Type B pancreatic cell (in vitro differentiated cells): Measurements from ENCODE around the gene OR13C3. TPM values are rescaled to one million over a fixed set of nuclear protein-coding genes. Genes with fewer than 3 reads are reported as not detected.
A peak's percentile ranks its signal among the peaks of the same experiment; 100 is the strongest.

Experiments
- DNase-seq: peaks from one replicate; pipeline ENCODE4 v3.0.0; 2021; ENCODE audit warnings: mixed read lengths; ENCODE audit not compliant: unreplicated experiment; ENCODE audit errors: extremely low spot score
- H3K27ac Mint-ChIP-seq: 2 replicates; pipeline ENCODE4 v1.8.0; 2021; ENCODE audit warnings: mild to moderate bottlenecking, mixed read lengths
- H3K27me3 Mint-ChIP-seq: 2 replicates; pipeline ENCODE4 v1.8.0; 2021; ENCODE audit warnings: mixed read lengths
- H3K36me3 Mint-ChIP-seq: 2 replicates; pipeline ENCODE4 v1.8.0; 2021; ENCODE audit warnings: mixed read lengths
- H3K4me1 Mint-ChIP-seq: one replicate; pipeline ENCODE4 v1.8.0; 2021; ENCODE audit warnings: mixed read lengths; ENCODE audit not compliant: unreplicated experiment
- H3K4me3 Mint-ChIP-seq: 2 replicates; pipeline ENCODE4 v1.8.0; 2021; ENCODE audit warnings: mild to moderate bottlenecking, mixed read lengths
- H3K9me3 Mint-ChIP-seq: 2 replicates; pipeline ENCODE4 v1.8.0; 2021; ENCODE audit warnings: mixed read lengths
- total RNA-seq: library from RNA; stranded (reverse); gene quantifications from 2 replicates; pipeline ENCODE4 v1.2.1, GENCODE V29; 2021; ENCODE audit warnings: low replicate concordance
- TF ChIP-seq, protein P1 (sequence below): fragments of 200-600 bp; sonication (generic); conservative IDR thresholded peaks from 2 replicates; pipeline ENCODE4 v1.5.0; 2021; ENCODE audit warnings: antibody characterized with exemption, mild to moderate bottlenecking

OR13C3 gene
- total RNA-seq, 1 donor from 2014 or later: not detected

DNA sequence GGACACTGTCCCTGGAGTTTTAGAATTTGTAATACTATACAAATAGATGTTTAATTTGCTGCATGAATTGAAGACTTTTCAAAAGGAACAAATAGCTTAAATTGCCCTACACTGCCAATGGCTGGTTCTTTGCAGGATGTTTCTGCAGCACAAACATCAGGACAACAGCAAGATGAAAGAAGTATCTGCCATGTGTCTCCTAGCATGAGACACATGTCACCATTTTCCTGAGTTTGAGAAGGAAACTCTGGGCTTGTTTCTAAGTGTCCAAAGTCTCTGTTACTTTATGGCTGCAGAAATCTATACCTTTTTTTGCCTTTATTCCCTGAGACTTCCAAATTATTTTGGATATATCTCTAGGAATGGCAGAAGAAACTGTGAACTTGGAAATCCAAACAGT lies 33.2 kb downstream of the OR13C3 start:
- no peaks in the 10 kb centered on the region for H3K36me3 Mint-ChIP-seq
- H3K4me3 Mint-ChIP-seq: no peak overlapping the region
- TF ChIP-seq, protein P1, sequence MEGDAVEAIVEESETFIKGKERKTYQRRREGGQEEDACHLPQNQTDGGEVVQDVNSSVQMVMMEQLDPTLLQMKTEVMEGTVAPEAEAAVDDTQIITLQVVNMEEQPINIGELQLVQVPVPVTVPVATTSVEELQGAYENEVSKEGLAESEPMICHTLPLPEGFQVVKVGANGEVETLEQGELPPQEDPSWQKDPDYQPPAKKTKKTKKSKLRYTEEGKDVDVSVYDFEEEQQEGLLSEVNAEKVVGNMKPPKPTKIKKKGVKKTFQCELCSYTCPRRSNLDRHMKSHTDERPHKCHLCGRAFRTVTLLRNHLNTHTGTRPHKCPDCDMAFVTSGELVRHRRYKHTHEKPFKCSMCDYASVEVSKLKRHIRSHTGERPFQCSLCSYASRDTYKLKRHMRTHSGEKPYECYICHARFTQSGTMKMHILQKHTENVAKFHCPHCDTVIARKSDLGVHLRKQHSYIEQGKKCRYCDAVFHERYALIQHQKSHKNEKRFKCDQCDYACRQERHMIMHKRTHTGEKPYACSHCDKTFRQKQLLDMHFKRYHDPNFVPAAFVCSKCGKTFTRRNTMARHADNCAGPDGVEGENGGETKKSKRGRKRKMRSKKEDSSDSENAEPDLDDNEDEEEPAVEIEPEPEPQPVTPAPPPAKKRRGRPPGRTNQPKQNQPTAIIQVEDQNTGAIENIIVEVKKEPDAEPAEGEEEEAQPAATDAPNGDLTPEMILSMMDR: no peak
- no peaks in the 10 kb centered on the region for H3K4me1 Mint-ChIP-seq
- H3K27ac Mint-ChIP-seq: no peak overlapping the region
- no peaks in the 10 kb centered on the region for H3K27me3 Mint-ChIP-seq
- no peaks in the 10 kb centered on the region for H3K9me3 Mint-ChIP-seq
- no peak for DNase-seq

GRCh38 chr9:104494808-104495207 lies 41.8 kb downstream of the OR13C3 start:
- Mint-ChIP-seq H3K4me3 (no peak overlapping the region), H3K36me3 (no peaks in the 10 kb centered on the region), H3K4me1 (no peaks in the 10 kb centered on the region), H3K27ac (no peak overlapping the region), H3K27me3 (no peaks in the 10 kb centered on the region), H3K9me3 (no peaks in the 10 kb centered on the region)
- TF ChIP-seq, protein P1: peak; percentile 69
- no peak for DNase-seq

Other genes starting within 250 kb of the OR13C3 start
- not detected in 2 replicates for gene OR13F1, start 32.6 kb downstream of the OR13C3 start, total RNA-seq
- gene OR13C4, start 9.6 kb downstream of the OR13C3 start, total RNA-seq: not detected in 2 replicates
- not detected in 2 replicates for gene OR13C8, start 32.3 kb upstream of the OR13C3 start, total RNA-seq
- gene OR13C5, start 62.6 kb upstream of the OR13C3 start, total RNA-seq: not detected in 2 replicates
- not detected in 2 replicates for gene OR13C2, start 68.8 kb upstream of the OR13C3 start, total RNA-seq
- not detected in 2 replicates for gene OR13C9, start 81.3 kb upstream of the OR13C3 start, total RNA-seq
- gene OR13D1, start 157.7 kb upstream of the OR13C3 start, total RNA-seq: not detected in 2 replicates
- gene NIPSNAP3A, start 210.8 kb upstream of the OR13C3 start, total RNA-seq: 17.1 and 25.6 TPM in 2 replicates
- gene NIPSNAP3B, start 227.3 kb upstream of the OR13C3 start, total RNA-seq: 2.3 and 3.3 TPM in 2 replicates